HEK293T (cell line): ENCODE measurements around the gene CACHD1.

ENCODE experiments used
- ARNT ChIP-seq: fragments of 450-650 bp; IDR thresholded peaks from 2 replicates; pipeline ENCODE4 v1.6.1; 2017; ENCODE audit warnings: mild to moderate bottlenecking
- BHLHE40 ChIP-seq: fragments of 450-650 bp; IDR thresholded peaks from 2 replicates; pipeline ENCODE4 v1.6.1; 2016; ENCODE audit warnings: mild to moderate bottlenecking, moderate library complexity, borderline replicate concordance
- CTBP1 ChIP-seq: fragments of 450-650 bp; IDR thresholded peaks from 2 replicates; pipeline ENCODE4 v1.6.1; 2016; ENCODE audit warnings: borderline replicate concordance
- ELF4 ChIP-seq: fragments of 450-650 bp; IDR thresholded peaks from 2 replicates; pipeline ENCODE4 v1.6.1; 2017; ENCODE audit warnings: antibody characterized with exemption
- FOXA1 ChIP-seq: fragments of 450-650 bp; IDR thresholded peaks from 2 replicates; pipeline ENCODE4 v1.6.1; 2016; ENCODE audit warnings: mild to moderate bottlenecking
- FOXK2 ChIP-seq: fragments of 450-650 bp; IDR thresholded peaks from 2 replicates; pipeline ENCODE4 v1.6.1; 2016; ENCODE audit warnings: mild to moderate bottlenecking
- FOXM1 ChIP-seq: fragments of 450-650 bp; IDR thresholded peaks from 2 replicates; pipeline ENCODE4 v1.6.1; 2017; ENCODE audit warnings: mild to moderate bottlenecking, borderline replicate concordance
- L3MBTL2 ChIP-seq: fragments of 450-650 bp; conservative IDR thresholded peaks from 2 replicates; pipeline ENCODE4 v1.6.1; 2016; ENCODE audit warnings: mild to moderate bottlenecking
- LEF1 ChIP-seq: fragments of 450-650 bp; IDR thresholded peaks from 2 replicates; pipeline ENCODE4 v1.6.1; 2017; ENCODE audit warnings: mild to moderate bottlenecking, borderline replicate concordance
- NFRKB ChIP-seq: fragments of 450-650 bp; IDR thresholded peaks from 2 replicates; pipeline ENCODE4 v1.6.1; 2016; ENCODE audit warnings: mild to moderate bottlenecking, moderate library complexity
- SP1 ChIP-seq: fragments of 450-650 bp; IDR thresholded peaks from 2 replicates; pipeline ENCODE4 v1.6.1; 2017
- SUZ12 ChIP-seq: fragments of 450-650 bp; IDR thresholded peaks from 2 replicates; pipeline ENCODE4 v1.6.1; 2016; ENCODE audit warnings: mild to moderate bottlenecking
- TARDBP ChIP-seq: fragments of 450-650 bp; IDR thresholded peaks from 2 replicates; pipeline ENCODE4 v1.6.1; 2016
- ZNF384 ChIP-seq: fragments of 450-650 bp; IDR thresholded peaks from 2 replicates; pipeline ENCODE4 v1.6.1; 2016

DNA sequence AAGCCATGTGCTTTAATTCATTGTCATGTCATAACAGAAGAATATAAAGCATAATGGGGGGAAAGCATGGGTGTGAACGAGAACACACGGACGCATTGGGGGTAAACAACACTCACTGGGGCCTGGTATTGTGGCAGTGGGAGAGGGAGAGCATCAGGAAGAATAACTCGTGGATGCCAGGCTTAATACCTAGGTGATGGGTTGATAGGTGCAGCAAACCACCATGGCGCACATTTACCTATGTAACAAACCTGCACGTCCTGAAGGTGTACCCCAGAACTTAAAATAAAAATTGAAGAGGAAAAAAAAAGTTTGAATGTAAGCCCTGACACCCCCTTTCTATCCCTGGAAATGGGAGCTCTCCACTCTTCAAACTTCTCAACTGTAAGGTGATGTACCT, 34.9 kb upstream of the CACHD1 start:
- TF ChIP-seq SUZ12 = no peak
- TF ChIP-seq ELF4 = no peak
- no peak for TF ChIP-seq FOXM1
- no peak for TF ChIP-seq NFRKB
- no peak for TF ChIP-seq SP1
- TF ChIP-seq FOXA1 = no peak
- no peak for TF ChIP-seq CTBP1
- no peak for TF ChIP-seq BHLHE40
- TF ChIP-seq ZNF384 = no peak
- TF ChIP-seq ARNT = no peak
- no peak for TF ChIP-seq TARDBP
- TF ChIP-seq L3MBTL2 = no peak
- TF ChIP-seq FOXK2 = no peak
- TF ChIP-seq LEF1 = no peak
